Neural crest cell (in vitro differentiated cells): Measurements from ENCODE around the gene NPLOC4. TPM values are rescaled to one million over a fixed set of nuclear protein-coding genes. Genes with fewer than 3 reads are reported as not detected.
A peak's percentile ranks its signal among the peaks of the same experiment; 100 is the strongest.
"Not testable (repeated sequence)": the region's sequence is repeated elsewhere in the genome, so short reads cannot be mapped to it uniquely, and the experiment has no call there.

Source experiments
- DNase-seq: peaks from one replicate; pipeline ENCODE4 v3.0.0; 2021; ENCODE audit warnings: low read depth, mixed read lengths, low spot score
- H3K27ac Mint-ChIP-seq: one replicate; pipeline ENCODE4 v1.8.0; 2021; ENCODE audit warnings: mild to moderate bottlenecking, mixed read lengths; ENCODE audit not compliant: unreplicated experiment
- H3K27me3 Mint-ChIP-seq: 2 replicates; pipeline ENCODE4 v1.8.0; 2021; ENCODE audit warnings: low read depth, mild to moderate bottlenecking, mixed read lengths
- H3K36me3 Mint-ChIP-seq: 2 replicates; pipeline ENCODE4 v1.8.0; 2021; ENCODE audit warnings: low read depth, mild to moderate bottlenecking, mixed read lengths
- H3K4me1 Mint-ChIP-seq: 2 replicates; pipeline ENCODE4 v1.8.0; 2021; ENCODE audit warnings: mixed read lengths
- H3K4me3 Mint-ChIP-seq: one replicate; pipeline ENCODE4 v1.8.0; 2021; ENCODE audit warnings: mild to moderate bottlenecking, mixed read lengths
- H3K9me3 Mint-ChIP-seq: 2 replicates; pipeline ENCODE4 v1.8.0; 2021; ENCODE audit warnings: mixed read lengths
- CTCF ChIP-seq: fragments of 200-600 bp; sonication (generic); conservative IDR thresholded peaks from 2 replicates; pipeline ENCODE4 v1.5.0; 2021; ENCODE audit warnings: antibody characterized with exemption, mild to moderate bottlenecking
- total RNA-seq: library from RNA; stranded (reverse); gene quantifications from 2 replicates; pipeline ENCODE4 v1.2.1, GENCODE V29; 2021

NPLOC4 gene
- total RNA-seq, 1 donor from 2014 or later: 97.7 TPM

DNA sequence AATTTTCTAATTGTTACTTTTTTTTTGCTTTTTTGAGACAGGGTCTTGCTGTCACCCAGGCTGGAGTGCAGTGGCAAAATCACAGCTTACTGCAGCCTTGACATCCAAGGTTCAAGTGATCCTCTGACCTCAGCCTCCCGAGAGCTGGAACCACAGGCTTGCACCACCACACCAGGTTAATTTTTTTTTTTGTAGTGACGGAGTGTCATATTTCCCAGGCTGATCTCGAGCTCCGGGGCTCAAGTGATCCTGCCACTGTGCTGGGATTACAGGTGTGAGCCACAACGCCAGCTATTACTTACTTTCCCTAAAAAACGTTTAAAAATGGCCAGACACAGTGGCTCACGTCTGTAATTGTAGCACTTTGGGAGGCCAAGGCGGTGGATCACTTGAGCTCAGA is 6.6 kb downstream of the NPLOC4 start:
- Mint-ChIP-seq H3K27me3 (no peaks in the 10 kb centered on the region), H3K36me3 (peaks cover 15% of the 10 kb centered on the region), H3K27ac (no peak overlapping the region), H3K4me1 (no peaks in the 10 kb centered on the region), H3K4me3 (peak overlapping the region; percentile 19), H3K9me3 (no peaks in the 10 kb centered on the region)
- no peak for DNase-seq
- no peak for TF ChIP-seq CTCF

GRCh38 chr17:81621494-81622130 is 15.3 kb downstream of the NPLOC4 start:
- H3K4me1 Mint-ChIP-seq: no peaks in the 10 kb centered on the region
- no peak overlapping the region for H3K4me3 Mint-ChIP-seq

GRCh38 chr17:81618307-81618706 is 18.6 kb downstream of the NPLOC4 start:
- not testable (repeated sequence) for H3K27ac Mint-ChIP-seq, H3K4me3 Mint-ChIP-seq, H3K4me1 Mint-ChIP-seq, H3K27me3 Mint-ChIP-seq, H3K9me3 Mint-ChIP-seq, DNase-seq
- H3K36me3 Mint-ChIP-seq: peaks cover 24% of the 10 kb centered on the region

More at GRCh38 chr17:81621494-81622130, 15.3 kb downstream of the NPLOC4 start:
- DNase-seq: no peak
- Mint-ChIP-seq H3K9me3 (no peaks in the 10 kb centered on the region), H3K27ac (no peak overlapping the region), H3K27me3 (no peaks in the 10 kb centered on the region), H3K36me3 (peaks cover 36% of the 10 kb centered on the region)
- TF ChIP-seq CTCF: no peak

DNA sequence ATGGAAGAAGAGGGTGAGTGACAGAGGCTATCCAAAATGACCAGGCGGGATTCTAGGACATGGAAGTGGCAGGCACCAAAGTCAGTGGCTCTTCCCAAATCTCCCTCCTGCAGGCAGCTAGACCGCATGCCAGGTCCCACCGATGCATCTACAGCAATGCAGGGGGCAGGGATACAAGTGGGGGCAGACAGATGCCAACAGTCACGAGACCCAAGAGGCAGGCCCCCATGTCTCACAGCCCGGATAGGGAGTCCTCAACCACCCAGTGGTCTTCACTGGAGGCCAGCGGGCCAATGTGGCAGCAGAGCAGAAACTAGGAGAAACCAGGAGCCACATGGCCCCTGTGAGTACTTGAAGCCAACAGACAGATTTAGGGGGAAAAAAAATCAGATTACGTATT is 20.0 kb downstream of the NPLOC4 start:
- Mint-ChIP-seq H3K4me1 (no peaks in the 10 kb centered on the region), H3K27ac (no peak overlapping the region), H3K27me3 (no peaks in the 10 kb centered on the region), H3K4me3 (no peak overlapping the region), H3K9me3 (no peaks in the 10 kb centered on the region), H3K36me3 (peaks cover 24% of the 10 kb centered on the region)
- DNase-seq: no peak
- no peak for TF ChIP-seq CTCF

GRCh38 chr17:81615401-81615930 is 21.4 kb downstream of the NPLOC4 start:
- no peaks in the 10 kb centered on the region for H3K4me1 Mint-ChIP-seq
- H3K9me3 Mint-ChIP-seq: no peaks in the 10 kb centered on the region
- no peak for TF ChIP-seq CTCF
- no peak for DNase-seq
- no peak overlapping the region for H3K4me3 Mint-ChIP-seq
- peaks cover 20% of the 10 kb centered on the region for H3K36me3 Mint-ChIP-seq
- H3K27me3 Mint-ChIP-seq: no peaks in the 10 kb centered on the region
- no peak overlapping the region for H3K27ac Mint-ChIP-seq

GRCh38 chr17:81612172-81612970 is 24.5 kb downstream of the NPLOC4 start:
- H3K4me1 Mint-ChIP-seq: no peaks in the 10 kb centered on the region
- no peak for DNase-seq
- no peak overlapping the region for H3K27ac Mint-ChIP-seq
- no peak overlapping the region for H3K4me3 Mint-ChIP-seq
- peaks cover 17% of the 10 kb centered on the region for H3K36me3 Mint-ChIP-seq
- TF ChIP-seq CTCF: no peak
- H3K9me3 Mint-ChIP-seq: no peaks in the 10 kb centered on the region
- H3K27me3 Mint-ChIP-seq: no peaks in the 10 kb centered on the region
